HG02970 (cell line): Measurements from ENCODE around the gene SYNJ1.
"Not testable (repeated sequence)": the region's sequence is repeated elsewhere in the genome, so short reads cannot be mapped to it uniquely, and the experiment has no call there.

Source experiments
- ATAC-seq: cut with Tn5 transposase; IDR thresholded peaks from one replicate; pipeline ENCODE4 v1.9.1; 2021; ENCODE audit warnings: mild to moderate bottlenecking, moderate library complexity, moderate number of reproducible peaks; ENCODE audit not compliant: unreplicated experiment, low FRiP score

SYNJ1 gene

DNA sequence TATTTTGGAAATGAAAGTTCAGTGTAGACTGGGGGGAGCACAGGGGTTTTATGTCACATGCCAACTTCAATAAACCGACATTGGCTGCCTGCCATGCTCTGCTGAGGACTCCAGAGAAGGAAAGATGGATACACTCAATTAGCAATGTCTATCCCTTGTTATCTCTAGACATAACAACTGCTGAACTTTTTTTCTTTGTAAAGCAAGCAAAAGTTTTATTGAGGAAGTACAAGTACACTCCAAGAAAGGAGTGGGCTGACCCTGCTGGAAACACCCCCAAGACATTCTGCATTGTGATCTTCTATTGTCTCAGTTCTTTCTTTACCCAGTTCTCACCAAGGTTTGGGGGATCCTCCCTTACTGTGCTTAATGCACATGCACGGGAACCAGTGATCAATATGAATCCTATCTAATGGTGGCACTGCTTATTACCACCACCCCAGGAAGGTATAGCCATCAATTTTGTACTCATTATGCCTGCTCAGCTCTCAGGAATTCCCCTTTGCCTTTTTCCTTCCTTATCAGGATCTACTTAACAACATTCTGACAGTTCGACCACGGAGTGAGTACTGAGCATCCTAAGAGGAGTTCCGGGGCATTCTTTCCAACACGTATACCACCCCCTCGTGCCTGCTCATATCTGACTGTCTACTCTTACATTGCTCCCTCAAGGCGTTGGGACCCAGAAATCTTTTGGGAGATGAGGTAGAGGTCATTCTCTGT lies 28.7 kb downstream of the SYNJ1 start:
- no peak for ATAC-seq

- no peak for ATAC-seq
These were observed 29.5 kb downstream of the SYNJ1 start for GRCh38 chr21:32698286-32698685.

GRCh38 chr21:32695482-32695881 lies 32.3 kb downstream of the SYNJ1 start:
- ATAC-seq = not testable (repeated sequence)

DNA sequence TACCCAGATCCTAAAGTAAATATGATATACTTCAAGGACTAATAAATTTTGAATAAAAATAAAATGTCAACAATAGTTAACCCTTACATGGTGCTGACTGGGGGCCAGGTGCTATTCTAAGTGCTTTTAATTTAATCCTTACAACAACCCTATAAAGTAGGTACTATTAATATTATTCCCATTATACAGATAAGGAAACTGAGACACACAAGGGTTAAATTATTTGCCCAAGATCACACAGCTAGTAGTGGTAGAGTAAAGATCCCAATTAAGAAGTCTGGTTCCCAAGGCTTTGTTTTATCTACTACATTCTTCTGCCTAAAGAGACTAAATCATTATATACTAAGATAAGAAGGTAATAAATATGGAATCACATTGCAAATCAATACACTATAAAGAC lies 34.2 kb downstream of the SYNJ1 start:
- no peak for ATAC-seq

- no peak for ATAC-seq
These were observed 37.7 kb downstream of the SYNJ1 start for GRCh38 chr21:32690085-32690484.

DNA sequence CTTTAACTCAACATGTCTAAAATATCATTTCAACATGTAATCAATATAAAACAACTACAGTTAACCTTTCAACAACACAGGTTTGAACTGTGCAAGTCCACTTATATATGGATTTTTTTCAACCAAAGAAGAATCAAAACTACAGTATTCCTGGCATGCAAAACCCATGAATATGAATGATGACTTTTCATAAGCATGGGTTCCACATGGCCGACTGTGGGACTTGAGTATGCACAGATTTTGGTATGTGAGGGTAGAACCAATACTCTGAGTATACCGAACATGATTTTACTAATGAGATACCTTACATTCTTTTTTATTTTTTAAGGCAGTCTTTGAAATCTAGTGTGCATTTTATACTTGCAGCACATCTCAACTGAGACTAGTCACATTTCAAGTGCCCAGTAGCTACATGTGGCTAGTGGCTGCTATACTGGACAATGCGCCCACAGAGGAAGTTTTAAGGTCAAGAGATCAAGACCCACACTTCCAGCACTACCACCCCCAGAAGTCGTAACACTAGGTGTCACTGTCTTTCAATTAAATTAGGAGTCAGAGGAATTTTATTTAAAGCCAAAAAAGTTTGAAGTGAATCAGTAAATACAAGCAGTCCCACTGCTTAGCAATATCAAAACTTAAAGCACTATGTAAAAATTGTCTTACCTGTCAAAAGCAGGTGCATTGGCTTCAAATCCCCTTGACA lies 40.0 kb downstream of the SYNJ1 start:
- ATAC-seq = no peak

DNA sequence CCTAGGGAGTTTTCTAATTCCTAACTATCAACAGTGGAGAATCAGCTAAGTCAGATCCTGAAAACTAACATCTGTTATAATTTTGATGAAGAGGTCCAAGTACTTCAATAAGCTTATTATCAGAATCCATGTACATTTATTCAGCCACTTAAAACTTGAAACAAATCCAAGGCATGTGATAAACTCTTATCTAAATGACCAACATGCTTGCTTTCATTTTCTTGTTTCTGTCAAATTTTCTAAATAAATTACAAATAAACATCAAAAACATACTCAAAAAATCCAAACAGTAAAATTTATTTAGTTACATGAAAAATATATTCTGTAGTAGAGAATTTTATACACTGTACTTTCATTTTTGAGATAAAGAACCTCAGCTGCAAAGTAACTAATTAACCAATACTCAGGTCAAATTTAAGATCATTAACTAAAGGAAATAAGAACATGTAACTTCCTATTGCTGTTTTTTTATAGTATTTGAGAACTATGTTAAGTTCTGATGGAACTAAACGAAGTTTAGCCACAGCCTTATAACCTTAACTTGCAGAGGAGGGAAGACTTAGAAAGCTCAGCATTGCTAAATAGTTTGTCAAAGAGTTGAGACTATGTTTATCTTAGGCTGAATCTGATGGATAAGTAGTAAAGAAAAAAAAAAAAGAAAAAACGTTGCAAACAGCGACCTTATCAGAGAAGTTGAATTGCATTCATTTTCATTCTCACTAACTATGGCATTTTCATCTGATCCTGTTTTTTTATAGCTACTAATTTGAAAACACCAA lies 44.9 kb downstream of the SYNJ1 start:
- no peak for ATAC-seq

DNA sequence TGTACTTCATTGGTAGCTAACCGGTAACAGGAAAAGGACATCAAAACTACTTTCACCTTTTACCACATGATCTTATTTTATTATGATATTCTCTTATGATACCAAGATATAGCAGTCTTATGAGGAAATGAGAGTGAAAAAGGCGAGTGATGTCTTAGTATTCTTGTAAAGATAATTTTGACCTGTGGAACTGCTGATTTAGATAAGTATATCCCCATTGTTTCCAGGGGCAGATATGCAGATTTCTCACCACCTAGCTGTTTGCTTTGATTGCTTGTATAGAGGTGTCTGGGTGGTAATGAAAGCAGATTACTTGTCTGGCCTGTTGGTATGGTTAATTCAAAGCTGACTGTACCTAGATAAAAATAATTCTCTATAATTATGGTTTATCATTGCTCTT lies 53.1 kb downstream of the SYNJ1 start:
- ATAC-seq = no peak

- no peak for ATAC-seq
These were observed 53.8 kb downstream of the SYNJ1 start for GRCh38 chr21:32674038-32674437.

DNA sequence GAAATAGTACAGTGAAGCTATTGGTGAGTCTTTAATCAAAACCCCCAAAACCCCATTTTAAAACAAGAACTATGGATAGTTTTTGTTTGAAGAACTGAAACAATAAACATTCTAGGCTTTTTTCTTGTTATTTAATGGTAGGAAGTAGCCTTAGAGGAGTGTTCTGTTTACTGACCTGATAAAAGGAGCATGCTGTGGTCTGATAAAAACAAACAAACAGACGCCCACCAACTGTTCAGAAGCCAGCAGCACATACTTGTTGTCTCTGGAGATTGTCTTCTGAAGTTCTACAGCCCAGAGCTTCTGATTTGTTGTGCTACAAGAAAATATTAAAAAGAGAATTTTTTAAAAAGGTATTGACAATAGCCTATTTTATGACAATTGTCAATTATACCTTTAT lies 61.6 kb downstream of the SYNJ1 start:
- ATAC-seq = no peak

DNA sequence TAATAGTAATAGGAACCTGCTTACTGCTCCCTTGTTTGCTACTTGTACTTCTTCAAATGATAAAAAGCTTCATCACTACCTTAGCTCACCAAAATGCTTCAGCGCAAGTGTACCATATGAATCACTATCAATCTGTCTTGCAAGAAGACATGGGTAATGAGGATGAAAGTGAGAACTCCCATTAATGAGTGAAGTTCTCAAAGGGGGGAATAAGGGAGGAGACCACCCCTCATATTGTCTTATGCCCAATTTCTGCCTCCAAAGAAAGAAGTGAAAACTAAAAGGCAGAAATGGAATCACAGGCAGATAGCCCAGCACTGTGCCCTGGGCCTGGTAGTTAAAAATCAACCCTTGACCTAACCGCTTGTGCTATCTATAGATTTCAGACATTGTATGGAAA lies 63.7 kb downstream of the SYNJ1 start:
- ATAC-seq = not testable (repeated sequence)

- not testable (repeated sequence) for ATAC-seq
These were observed 65.8 kb downstream of the SYNJ1 start for GRCh38 chr21:32661981-32662380.

DNA sequence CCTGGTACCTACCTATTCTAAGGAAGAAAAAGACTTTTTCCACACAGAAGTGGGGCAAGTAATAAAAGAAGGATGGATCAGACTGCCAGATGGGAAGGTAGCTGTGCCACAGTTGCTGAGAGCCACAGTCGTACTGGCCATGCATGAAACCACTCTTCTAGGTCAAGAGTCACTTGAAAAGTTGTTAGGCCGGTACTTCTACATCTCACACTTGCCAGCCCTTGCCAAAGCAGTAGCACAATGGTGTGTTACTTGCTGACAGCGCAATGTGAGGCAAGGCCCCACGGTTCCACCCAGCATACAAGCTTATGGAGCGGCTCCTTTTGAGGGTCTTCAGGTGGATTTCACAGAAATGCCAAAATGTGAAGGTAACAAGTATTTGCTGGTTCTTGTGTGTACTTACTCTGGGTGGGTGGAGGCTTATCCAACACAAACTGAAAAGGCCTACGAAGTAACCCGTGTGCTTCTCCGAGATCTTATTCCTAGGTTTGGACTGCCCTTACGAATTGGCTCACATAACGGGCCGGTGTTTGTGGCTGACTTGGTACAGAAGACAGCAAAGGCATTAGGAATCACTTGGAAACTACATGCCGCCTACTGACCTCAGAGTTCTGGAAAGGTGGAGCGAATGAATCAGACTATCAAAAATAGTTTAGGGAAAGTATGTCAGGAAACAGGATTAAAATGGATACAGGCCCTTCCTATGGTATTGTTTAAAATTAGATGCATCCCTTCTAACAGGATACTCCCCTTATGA lies 66.6 kb downstream of the SYNJ1 start:
- ATAC-seq = not testable (repeated sequence)

DNA sequence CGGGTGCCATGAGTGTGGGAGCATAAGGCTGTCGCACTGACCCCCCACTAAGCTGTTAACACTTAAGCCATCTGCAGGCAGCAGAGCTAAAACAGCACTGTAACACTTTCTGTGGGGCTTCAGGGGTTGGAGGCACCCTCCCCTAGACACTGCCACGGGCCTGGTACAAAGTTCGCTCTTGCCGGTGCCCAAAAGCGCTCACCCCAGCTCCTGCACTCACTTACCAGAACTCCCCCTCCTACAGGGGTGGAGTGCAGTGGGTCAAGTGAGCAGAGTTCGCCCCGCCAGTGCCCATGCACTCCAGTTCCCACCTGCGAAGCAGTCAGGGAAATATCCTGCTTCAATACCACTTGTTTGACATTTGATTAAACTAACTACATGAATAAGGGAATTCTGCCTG lies 69.3 kb downstream of the SYNJ1 start:
- no peak for ATAC-seq

DNA sequence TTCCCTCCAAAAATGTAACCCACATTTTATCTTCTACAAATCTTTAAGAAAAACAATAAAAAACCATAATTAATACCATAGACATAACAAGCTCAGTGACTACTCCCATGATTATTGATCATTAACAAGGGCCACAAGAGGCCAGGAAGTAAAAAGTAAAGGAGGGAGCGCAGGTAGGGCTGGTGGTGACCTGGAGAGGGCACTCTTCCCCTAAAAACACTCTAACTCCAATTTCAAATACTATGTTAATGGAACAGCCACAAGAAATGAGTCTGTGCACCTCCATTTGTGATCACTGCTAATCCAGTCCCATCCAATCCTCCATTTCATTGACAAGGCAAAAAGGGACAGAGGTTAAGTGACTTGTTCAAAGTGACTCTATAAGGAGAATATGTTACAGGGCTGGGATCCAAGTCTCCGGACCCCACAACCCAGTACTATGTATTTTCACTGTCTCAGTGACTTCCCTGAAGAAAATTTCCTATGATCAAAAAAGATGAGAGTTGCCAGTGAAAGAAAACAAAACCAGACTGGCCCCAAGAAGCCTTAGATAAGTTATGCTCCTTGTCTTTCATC lies 74.4 kb downstream of the SYNJ1 start:
- ATAC-seq = no peak

DNA sequence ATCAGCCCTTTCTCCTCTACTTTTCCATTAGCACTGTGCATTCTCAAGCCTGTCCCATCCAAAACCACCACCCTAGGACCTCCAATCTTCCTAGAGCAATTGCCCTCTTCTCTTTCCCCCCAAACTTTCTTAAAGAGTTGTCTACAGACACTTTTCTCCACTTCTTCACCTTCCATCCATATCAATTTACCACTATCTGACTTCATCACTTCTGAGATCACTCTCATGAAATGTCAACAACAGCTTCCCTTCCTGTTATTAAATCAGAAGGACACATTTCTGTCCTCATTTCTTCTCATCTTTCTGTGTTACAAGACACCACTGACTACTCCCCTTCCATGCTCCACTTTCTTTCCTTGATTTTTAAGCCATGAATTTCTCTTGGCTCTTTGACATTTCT lies 79.6 kb downstream of the SYNJ1 start:
- no peak for ATAC-seq

DNA sequence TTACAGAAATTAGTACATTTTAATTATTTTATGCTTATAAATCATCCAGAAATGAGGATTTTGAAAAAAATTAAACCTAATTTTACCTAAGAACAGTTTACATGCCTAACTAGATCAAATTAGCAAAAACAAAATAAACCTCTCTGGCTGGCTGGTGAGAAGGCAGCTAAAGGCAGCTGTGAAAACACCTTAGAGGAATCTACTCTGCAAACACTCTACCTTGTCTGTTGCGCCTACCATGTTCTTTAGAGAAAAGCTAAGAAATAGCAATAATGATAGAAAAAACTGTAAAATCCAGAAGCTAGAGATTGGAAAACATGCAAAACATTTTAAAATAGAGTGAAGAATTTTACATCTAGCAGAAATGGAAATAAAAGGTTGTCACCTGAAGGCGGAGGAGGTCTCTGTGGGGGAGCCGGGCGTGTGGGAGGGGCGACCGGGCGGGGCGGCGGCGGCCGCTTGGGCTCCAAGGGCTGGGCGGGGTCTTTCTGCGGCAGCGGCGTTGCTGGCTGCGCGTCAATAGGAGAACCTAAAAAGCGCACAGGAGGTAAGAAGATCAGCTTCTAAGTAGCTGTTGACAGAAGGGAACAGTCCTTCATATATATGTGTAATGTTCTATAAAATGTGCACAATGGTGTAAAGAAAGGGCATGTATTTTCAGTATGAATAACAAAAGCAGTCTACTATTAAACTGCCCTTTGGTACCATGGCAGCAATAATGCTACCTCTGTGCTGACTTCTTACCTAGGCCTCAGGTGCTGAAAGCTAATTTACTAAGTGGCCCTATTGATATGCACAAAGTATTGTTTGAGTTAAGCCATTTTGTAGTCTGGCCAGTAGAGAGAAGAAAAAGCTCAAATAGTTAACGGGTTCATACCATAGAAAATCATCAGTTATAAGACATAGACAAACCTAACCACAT lies 82.3 kb downstream of the SYNJ1 start:
- ATAC-seq = no peak

- ATAC-seq = no peak
These were observed 85.8 kb downstream of the SYNJ1 start for GRCh38 chr21:32641710-32642698.
